ENCODE results near the gene TMEM132E.

TMEM132E gene

GRCh38 chr17:34635876-34636275, 56.5 kb downstream of the TMEM132E start:
- FAIRE-seq = no peak

- no peak for FAIRE-seq
Observed at GRCh38 chr17:34637041-34637547, 57.7 kb downstream of the TMEM132E start.

- FAIRE-seq = no peak
Observed at GRCh38 chr17:34637548-34638525, 58.5 kb downstream of the TMEM132E start.

GRCh38 chr17:34638526-34639260, 59.3 kb downstream of the TMEM132E start:
- FAIRE-seq = no peak

GRCh38 chr17:34639706-34640425, 60.5 kb downstream of the TMEM132E start:
- FAIRE-seq = no peak

- FAIRE-seq = no peak
Observed at GRCh38 chr17:34641368-34641767, 62.0 kb downstream of the TMEM132E start.

GRCh38 chr17:34644941-34645550, 65.7 kb downstream of the TMEM132E start:
- FAIRE-seq = no peak

- FAIRE-seq = no peak
Observed at GRCh38 chr17:34645594-34645993, 66.2 kb downstream of the TMEM132E start.

GRCh38 chr17:34647511-34647910, 68.1 kb downstream of the TMEM132E start:
- FAIRE-seq = no peak

GRCh38 chr17:34650051-34650750, 70.8 kb downstream of the TMEM132E start:
- FAIRE-seq = no peak

- no peak for FAIRE-seq
Observed at GRCh38 chr17:34651402-34651811, 72.0 kb downstream of the TMEM132E start.

GRCh38 chr17:34652021-34652555, 72.7 kb downstream of the TMEM132E start:
- no peak for FAIRE-seq

- no peak for FAIRE-seq
Observed at GRCh38 chr17:34653511-34653910, 74.1 kb downstream of the TMEM132E start.

- no peak for FAIRE-seq
Observed at GRCh38 chr17:34654276-34654880, 75.0 kb downstream of the TMEM132E start.

- no peak for FAIRE-seq
Observed at GRCh38 chr17:34654881-34655276, 75.5 kb downstream of the TMEM132E start.

- FAIRE-seq = no peak
Observed at GRCh38 chr17:34656801-34657200, 77.4 kb downstream of the TMEM132E start.

- no peak for FAIRE-seq
Observed at GRCh38 chr17:34658811-34659560, 79.6 kb downstream of the TMEM132E start.

GRCh38 chr17:34663714-34664113, 84.3 kb downstream of the TMEM132E start:
- no peak for FAIRE-seq

- no peak for FAIRE-seq
Observed at GRCh38 chr17:34665150-34665806, 85.9 kb downstream of the TMEM132E start.
